Nephron progenitor cell (in vitro differentiated cells): ENCODE data around the gene COL27A1.

Source experiments
- DNase-seq: peaks from one replicate; pipeline ENCODE4 v3.0.0; 2021
- H3K27ac Mint-ChIP-seq: 2 replicates; pipeline ENCODE4 v1.8.0; 2021; ENCODE audit warnings: mild to moderate bottlenecking, moderate library complexity, mixed read lengths
- H3K27me3 Mint-ChIP-seq: 2 replicates; pipeline ENCODE4 v1.8.0; 2021; ENCODE audit warnings: mild to moderate bottlenecking, low read depth, mixed read lengths; ENCODE audit not compliant: poor library complexity
- H3K36me3 Mint-ChIP-seq: 2 replicates; pipeline ENCODE4 v1.8.0; 2021; ENCODE audit warnings: low read depth, mixed read lengths
- H3K4me1 Mint-ChIP-seq: 2 replicates; pipeline ENCODE4 v1.8.0; 2021; ENCODE audit warnings: mixed read lengths
- H3K4me3 Mint-ChIP-seq: 2 replicates; pipeline ENCODE4 v1.8.0; 2021; ENCODE audit warnings: mild to moderate bottlenecking, moderate library complexity, mixed read lengths
- H3K9me3 Mint-ChIP-seq: 2 replicates; pipeline ENCODE4 v1.8.0; 2021; ENCODE audit warnings: mild to moderate bottlenecking, moderate library complexity, mixed read lengths
- CTCF ChIP-seq: fragments of 200-600 bp; sonication (generic); IDR thresholded peaks from 2 replicates; pipeline ENCODE4 v1.5.0; 2021; ENCODE audit warnings: antibody characterized with exemption

The COL27A1 gene

DNA sequence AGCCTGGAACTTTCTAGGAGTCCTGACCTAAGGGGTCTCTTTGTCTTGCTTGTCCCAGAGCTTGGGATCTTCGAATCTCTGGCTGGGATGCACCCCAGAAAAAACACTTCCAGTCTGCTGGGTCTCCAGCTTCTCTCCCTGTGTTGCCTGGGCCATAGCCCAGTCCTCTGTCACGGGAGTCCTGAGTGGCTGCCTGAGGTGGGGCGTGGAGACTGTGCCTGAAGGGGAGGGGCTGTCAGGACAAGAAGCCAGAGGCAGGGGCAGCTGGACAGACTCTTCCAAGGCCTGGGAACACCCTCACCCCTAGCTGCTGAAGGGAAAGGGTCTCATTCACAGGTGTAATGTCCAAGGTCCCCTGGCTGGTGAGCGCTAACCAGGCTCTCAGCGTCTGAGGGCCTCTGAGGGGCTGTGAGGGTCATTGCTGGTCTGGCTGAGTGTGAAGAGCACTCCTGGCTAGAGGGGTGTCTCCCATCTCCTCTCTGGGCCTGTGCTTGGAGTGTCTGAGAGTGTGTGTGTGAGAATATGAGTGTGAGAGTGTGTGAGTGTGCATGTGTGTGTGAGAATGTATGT, 20.4 kb upstream of the COL27A1 start:
- Mint-ChIP-seq H3K9me3 (peaks cover 10% of the 10 kb centered on the region), H3K27ac (no peak overlapping the region), H3K4me1 (peaks cover 37% of the 10 kb centered on the region), H3K4me3 (no peak overlapping the region), H3K36me3 (no peaks in the 10 kb centered on the region), H3K27me3 (peaks cover 13% of the 10 kb centered on the region)
- no peak for TF ChIP-seq CTCF
- DNase-seq, result no peak

- H3K27ac Mint-ChIP-seq, result no peak overlapping the region
- H3K4me1 Mint-ChIP-seq, result peaks cover 63% of the 10 kb centered on the region
- no peak for DNase-seq
- H3K4me3 Mint-ChIP-seq, result no peak overlapping the region
- peaks cover 10% of the 10 kb centered on the region for H3K9me3 Mint-ChIP-seq
- no peak for TF ChIP-seq CTCF
- H3K36me3 Mint-ChIP-seq, result no peaks in the 10 kb centered on the region
- H3K27me3 Mint-ChIP-seq, result peaks cover 13% of the 10 kb centered on the region
These were observed 17.5 kb upstream of the COL27A1 start for GRCh38 chr9:114137831-114138230.

DNA sequence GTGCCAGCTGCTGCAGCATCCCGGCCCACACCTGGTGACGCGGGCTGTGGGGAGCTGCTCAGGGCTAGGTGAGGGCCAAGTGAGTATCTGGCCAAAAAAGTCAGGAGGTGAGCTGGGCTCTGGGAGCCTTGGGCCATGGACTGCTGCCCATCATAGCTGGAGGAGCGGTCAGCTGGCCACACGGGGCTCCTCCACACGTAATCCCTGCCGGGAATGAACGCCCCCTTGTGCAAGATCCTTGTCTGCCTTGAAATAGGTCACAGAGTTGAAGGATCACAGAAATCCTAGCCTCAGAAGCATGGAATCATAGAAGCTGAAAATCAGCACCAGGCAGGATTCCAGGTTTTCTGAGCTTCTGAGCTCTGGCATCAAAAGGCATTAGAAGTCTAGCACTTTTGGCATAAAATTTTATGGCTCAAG, 16.8 kb upstream of the COL27A1 start:
- Mint-ChIP-seq H3K36me3 (no peaks in the 10 kb centered on the region), H3K27ac (no peak overlapping the region), H3K4me1 (peaks cover 60% of the 10 kb centered on the region), H3K4me3 (no peak overlapping the region), H3K9me3 (peaks cover 10% of the 10 kb centered on the region), H3K27me3 (peaks cover 13% of the 10 kb centered on the region)
- TF ChIP-seq CTCF, result no peak
- DNase-seq, result no peak

DNA sequence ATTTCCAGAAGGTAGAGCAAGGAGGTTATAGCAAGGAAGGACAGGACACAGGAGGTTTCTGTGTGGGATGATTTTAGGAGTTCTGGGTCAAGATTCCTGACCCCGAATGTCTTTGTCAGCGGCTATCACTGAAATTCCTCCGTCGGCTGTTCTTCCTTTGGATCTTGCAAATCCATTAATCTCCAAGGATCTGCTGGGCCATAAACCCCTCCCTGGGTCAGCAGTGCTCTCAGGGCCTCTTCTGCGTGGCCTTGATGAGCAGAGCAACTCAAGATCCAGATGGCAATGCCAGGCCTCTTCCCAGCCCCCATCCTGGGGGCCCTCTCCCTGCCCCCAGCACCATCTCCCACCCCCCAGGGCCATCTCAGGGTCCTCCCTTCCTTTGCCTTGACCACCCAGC, 16.3 kb upstream of the COL27A1 start:
- H3K9me3 Mint-ChIP-seq, result peaks cover 10% of the 10 kb centered on the region
- peaks cover 10% of the 10 kb centered on the region for H3K27me3 Mint-ChIP-seq
- TF ChIP-seq CTCF, result no peak
- DNase-seq, result no peak
- H3K4me3 Mint-ChIP-seq, result no peak overlapping the region
- H3K36me3 Mint-ChIP-seq, result no peaks in the 10 kb centered on the region
- H3K4me1 Mint-ChIP-seq, result peaks cover 55% of the 10 kb centered on the region
- no peak overlapping the region for H3K27ac Mint-ChIP-seq

DNA sequence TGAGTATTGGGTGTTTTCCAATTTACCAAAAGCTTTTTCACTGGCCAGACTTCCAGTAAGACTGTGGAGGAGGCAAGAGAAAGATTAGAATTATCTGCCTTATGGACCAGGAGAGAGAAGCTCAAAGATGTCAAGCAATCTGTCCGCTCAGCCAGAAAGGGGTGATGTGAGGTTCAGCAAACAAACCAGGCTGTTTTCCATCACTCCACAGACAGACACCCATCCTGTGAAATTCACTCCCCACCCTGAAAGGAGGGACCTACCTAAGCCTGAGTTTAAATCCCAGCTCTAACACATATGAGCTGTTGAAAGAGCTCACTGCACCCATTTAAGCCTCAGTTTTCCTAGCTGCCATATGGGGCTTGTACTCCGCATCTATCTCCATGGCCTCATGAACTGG, 14.9 kb upstream of the COL27A1 start:
- peaks cover 18% of the 10 kb centered on the region for H3K27me3 Mint-ChIP-seq
- no peak overlapping the region for H3K27ac Mint-ChIP-seq
- no peaks in the 10 kb centered on the region for H3K36me3 Mint-ChIP-seq
- no peak for TF ChIP-seq CTCF
- H3K4me3 Mint-ChIP-seq, result no peak overlapping the region
- DNase-seq, result no peak
- H3K9me3 Mint-ChIP-seq, result peaks cover 10% of the 10 kb centered on the region
- H3K4me1 Mint-ChIP-seq, result peaks cover 46% of the 10 kb centered on the region

DNA sequence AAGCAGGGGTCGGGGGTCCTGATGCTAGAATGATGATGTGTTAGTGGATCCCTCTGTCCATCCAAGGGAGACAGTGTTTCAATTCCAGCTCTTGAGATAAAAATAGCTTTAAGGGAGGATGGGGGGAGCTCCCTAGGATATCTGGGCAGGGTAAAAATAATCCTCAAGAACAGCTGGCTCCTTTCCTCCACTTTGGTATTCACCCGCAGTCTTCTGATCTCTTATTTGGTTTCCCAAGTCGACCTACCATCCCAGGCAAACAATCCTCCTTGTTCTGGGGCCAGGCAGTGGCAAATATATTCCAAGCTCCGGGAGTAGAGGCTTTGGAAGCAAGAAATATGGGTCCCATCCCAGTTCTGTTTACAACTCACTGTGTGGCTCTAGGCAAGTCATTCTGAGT, 14.5 kb upstream of the COL27A1 start:
- H3K4me1 Mint-ChIP-seq, result peaks cover 46% of the 10 kb centered on the region
- H3K36me3 Mint-ChIP-seq, result no peaks in the 10 kb centered on the region
- H3K4me3 Mint-ChIP-seq, result no peak overlapping the region
- no peak overlapping the region for H3K27ac Mint-ChIP-seq
- H3K9me3 Mint-ChIP-seq, result peaks cover 10% of the 10 kb centered on the region
- peaks cover 18% of the 10 kb centered on the region for H3K27me3 Mint-ChIP-seq
- no peak for DNase-seq
- no peak for TF ChIP-seq CTCF
